Left forelimb (tissue), 1 donor: ENCODE data around the gene NDUFA7.
"Not testable (repeated sequence)": the region's sequence is repeated elsewhere in the genome, so short reads cannot be mapped to it uniquely, and the experiment has no call there.

Experiments used
- DNase-seq: peaks from one replicate; pipeline ENCODE4 v3.0.0-alpha.2; 2018; ENCODE audit warnings: low spot score

Gene NDUFA7

GRCh38 chr19:8264248-8264647, 56.9 kb downstream of the NDUFA7 start:
- not testable (repeated sequence) for DNase-seq

GRCh38 chr19:8262431-8262830, 58.7 kb downstream of the NDUFA7 start:
- DNase-seq, result no peak

- DNase-seq, result no peak
Measured at GRCh38 chr19:8261881-8262280, 59.3 kb downstream of the NDUFA7 start.

GRCh38 chr19:8261347-8261746, 59.8 kb downstream of the NDUFA7 start:
- no peak for DNase-seq
